HEK293T (cell line): ENCODE measurements around the gene ZBTB44.

Experiments used
- CTCF ChIA-PET: fragments of 350-600 bp; formaldehyde crosslinking; extraction: SDS; loops from one replicate; lab custom pipeline; 2021; ENCODE audit warnings: antibody characterized with exemption, inconsistent platforms; lab: Yijun Ruan, JAX
- POLR2A ChIA-PET: fragments of 350-600 bp; formaldehyde crosslinking; extraction: SDS; loops from one replicate; lab custom pipeline; 2020; ENCODE audit warnings: antibody characterized with exemption, inconsistent platforms; lab: Yijun Ruan, JAX
- DNase-seq: peaks from one replicate; pipeline ENCODE4 v3.0.0; 2012; ENCODE audit warnings: mixed read lengths; ENCODE audit errors: extremely low spot score
- ARNT ChIP-seq: fragments of 450-650 bp; IDR thresholded peaks from 2 replicates; pipeline ENCODE4 v1.6.1; 2017; ENCODE audit warnings: mild to moderate bottlenecking
- BHLHE40 ChIP-seq: fragments of 450-650 bp; IDR thresholded peaks from 2 replicates; pipeline ENCODE4 v1.6.1; 2016; ENCODE audit warnings: mild to moderate bottlenecking, moderate library complexity, borderline replicate concordance
- CTBP1 ChIP-seq: fragments of 450-650 bp; IDR thresholded peaks from 2 replicates; pipeline ENCODE4 v1.6.1; 2016; ENCODE audit warnings: borderline replicate concordance
- ELF4 ChIP-seq: fragments of 450-650 bp; IDR thresholded peaks from 2 replicates; pipeline ENCODE4 v1.6.1; 2017; ENCODE audit warnings: antibody characterized with exemption
- FOXA1 ChIP-seq: fragments of 450-650 bp; IDR thresholded peaks from 2 replicates; pipeline ENCODE4 v1.6.1; 2016; ENCODE audit warnings: mild to moderate bottlenecking
- FOXK2 ChIP-seq: fragments of 450-650 bp; IDR thresholded peaks from 2 replicates; pipeline ENCODE4 v1.6.1; 2016; ENCODE audit warnings: mild to moderate bottlenecking
- FOXM1 ChIP-seq: fragments of 450-650 bp; IDR thresholded peaks from 2 replicates; pipeline ENCODE4 v1.6.1; 2017; ENCODE audit warnings: mild to moderate bottlenecking, borderline replicate concordance
- HDGF ChIP-seq: fragments of 450-650 bp; IDR thresholded peaks from 2 replicates; pipeline ENCODE4 v1.6.1; 2017; ENCODE audit warnings: antibody characterized with exemption, borderline replicate concordance
- L3MBTL2 ChIP-seq: fragments of 450-650 bp; conservative IDR thresholded peaks from 2 replicates; pipeline ENCODE4 v1.6.1; 2016; ENCODE audit warnings: mild to moderate bottlenecking
- LEF1 ChIP-seq: fragments of 450-650 bp; IDR thresholded peaks from 2 replicates; pipeline ENCODE4 v1.6.1; 2017; ENCODE audit warnings: mild to moderate bottlenecking, borderline replicate concordance
- NFRKB ChIP-seq: fragments of 450-650 bp; IDR thresholded peaks from 2 replicates; pipeline ENCODE4 v1.6.1; 2016; ENCODE audit warnings: mild to moderate bottlenecking, moderate library complexity
- PKNOX1 ChIP-seq: fragments of 450-650 bp; IDR thresholded peaks from 2 replicates; pipeline ENCODE4 v1.6.1; 2016
- SP1 ChIP-seq: fragments of 450-650 bp; IDR thresholded peaks from 2 replicates; pipeline ENCODE4 v1.6.1; 2017
- SUZ12 ChIP-seq: fragments of 450-650 bp; IDR thresholded peaks from 2 replicates; pipeline ENCODE4 v1.6.1; 2016; ENCODE audit warnings: mild to moderate bottlenecking
- TARDBP ChIP-seq: fragments of 450-650 bp; IDR thresholded peaks from 2 replicates; pipeline ENCODE4 v1.6.1; 2016
- ZNF384 ChIP-seq: fragments of 450-650 bp; IDR thresholded peaks from 2 replicates; pipeline ENCODE4 v1.6.1; 2016

Gene ZBTB44

GRCh38 chr11:130227373-130227772 lies 87.3 kb downstream of the ZBTB44 start:
- ChIA-PET CTCF (no interaction called here), POLR2A (no interaction called here)
- no peak for DNase-seq
- TF ChIP-seq BHLHE40 (no peak), NFRKB (no peak), FOXA1 (no peak), SP1 (no peak), PKNOX1 (no peak), HDGF (no peak), TARDBP (no peak), FOXM1 (no peak), CTBP1 (no peak), LEF1 (no peak), ZNF384 (no peak), ARNT (no peak), SUZ12 (no peak), FOXK2 (no peak)

GRCh38 chr11:130223291-130223971 lies 91.3 kb downstream of the ZBTB44 start:
- CTCF ChIA-PET, result no interaction called here
- TF ChIP-seq ZNF384 (no peak), HDGF (no peak), PKNOX1 (no peak), CTBP1 (no peak), SP1 (no peak), NFRKB (no peak), L3MBTL2 (no peak), FOXA1 (no peak), FOXK2 (no peak), TARDBP (no peak), ARNT (no peak), SUZ12 (no peak), BHLHE40 (no peak), FOXM1 (no peak), ELF4 (no peak), LEF1 (no peak)
- no peak for DNase-seq
- POLR2A ChIA-PET, result no interaction called here

- DNase-seq, result no peak
- ChIA-PET POLR2A (no interaction called here), CTCF (no interaction called here)
- no peak for TF ChIP-seq FOXK2
- TF ChIP-seq LEF1, result no peak
- TF ChIP-seq HDGF, result no peak
- no peak for TF ChIP-seq CTBP1
- no peak for TF ChIP-seq FOXA1
- no peak for TF ChIP-seq L3MBTL2
- TF ChIP-seq BHLHE40, result no peak
- no peak for TF ChIP-seq FOXM1
- no peak for TF ChIP-seq TARDBP
- TF ChIP-seq SP1, result no peak
- no peak for TF ChIP-seq NFRKB
- no peak for TF ChIP-seq ZNF384
- no peak for TF ChIP-seq SUZ12
Observed at GRCh38 chr11:130220311-130221035, 94.2 kb downstream of the ZBTB44 start.

GRCh38 chr11:130219148-130219547 lies 95.6 kb downstream of the ZBTB44 start:
- TF ChIP-seq L3MBTL2 (no peak), TARDBP (no peak), FOXA1 (no peak), CTBP1 (no peak), SUZ12 (no peak), ARNT (no peak), ZNF384 (no peak), LEF1 (no peak), PKNOX1 (no peak), BHLHE40 (no peak), FOXK2 (no peak), HDGF (no peak), NFRKB (no peak), SP1 (no peak), FOXM1 (no peak), ELF4 (no peak)
- DNase-seq, result no peak
- ChIA-PET CTCF (interaction anchor here (0.6 kb wide), 1 partner anchor 80 kb away, joined by 3 read pairs; no protein-coding TSS in a partner anchor), POLR2A (no interaction called here)

GRCh38 chr11:130218501-130219070 lies 96.1 kb downstream of the ZBTB44 start:
- TF ChIP-seq BHLHE40 (no peak), FOXK2 (no peak), SUZ12 (no peak), ARNT (no peak), HDGF (no peak), L3MBTL2 (no peak), NFRKB (no peak), PKNOX1 (no peak), LEF1 (no peak), CTBP1 (no peak), SP1 (no peak), ELF4 (no peak), TARDBP (no peak), FOXM1 (no peak), ZNF384 (no peak), FOXA1 (no peak)
- CTCF ChIA-PET, result interaction anchor here (0.6 kb wide), 1 partner anchor 80 kb away, joined by 3 read pairs; no protein-coding TSS in a partner anchor

More at GRCh38 chr11:130218501-130219070, 96.1 kb downstream of the ZBTB44 start:
- DNase-seq, result no peak
- POLR2A ChIA-PET, result no interaction called here
